Activated naive CD8-positive, alpha-beta T cell (primary cell): ENCODE results near the gene ENOX1.

Source experiments
- H3K27ac Mint-ChIP-seq: one replicate; pipeline ENCODE4 v1.8.0; 2021; ENCODE audit warnings: mixed read lengths
- H3K27me3 Mint-ChIP-seq: one replicate; pipeline ENCODE4 v1.8.0; 2021; ENCODE audit warnings: mixed read lengths
- H3K36me3 Mint-ChIP-seq: one replicate; pipeline ENCODE4 v1.8.0; 2021; ENCODE audit warnings: mixed read lengths
- H3K4me1 Mint-ChIP-seq: one replicate; pipeline ENCODE4 v1.8.0; 2021; ENCODE audit warnings: low read depth, mixed read lengths
- H3K4me3 Mint-ChIP-seq: one replicate; pipeline ENCODE4 v1.8.0; 2021; ENCODE audit warnings: mild to moderate bottlenecking, mixed read lengths
- H3K9me3 Mint-ChIP-seq: one replicate; pipeline ENCODE4 v1.8.0; 2021; ENCODE audit warnings: low read depth, mixed read lengths

ENOX1 gene

DNA sequence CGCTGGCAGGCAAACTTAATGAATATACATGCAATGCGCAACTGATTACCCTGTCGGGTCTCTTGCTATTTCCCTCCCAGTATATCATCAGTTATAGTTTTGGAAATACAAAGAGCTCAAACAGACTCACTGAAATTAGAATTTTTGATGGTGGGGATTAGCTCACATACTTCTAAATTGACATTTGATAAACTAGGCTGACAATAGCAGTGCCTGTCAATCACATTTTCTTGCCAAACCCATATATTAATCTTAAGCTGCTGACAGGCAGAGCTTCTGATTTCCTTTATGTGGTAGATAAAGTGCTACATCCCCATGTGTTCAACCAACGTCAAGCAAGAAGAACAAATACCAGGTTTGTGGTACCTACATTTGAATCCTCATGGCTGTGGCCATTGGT lies 521.7 kb downstream of the ENOX1 start:
- no peaks in the 10 kb centered on the region for H3K36me3 Mint-ChIP-seq
- no peaks in the 10 kb centered on the region for H3K27me3 Mint-ChIP-seq
- H3K4me1 Mint-ChIP-seq = no peaks in the 10 kb centered on the region
- no peaks in the 10 kb centered on the region for H3K9me3 Mint-ChIP-seq
- H3K4me3 Mint-ChIP-seq = no peak overlapping the region
- H3K27ac Mint-ChIP-seq = no peak overlapping the region

GRCh38 chr13:43264458-43264857 lies 522.3 kb downstream of the ENOX1 start:
- H3K4me3 Mint-ChIP-seq = no peak overlapping the region
- no peaks in the 10 kb centered on the region for H3K4me1 Mint-ChIP-seq
- no peaks in the 10 kb centered on the region for H3K9me3 Mint-ChIP-seq
- no peaks in the 10 kb centered on the region for H3K27me3 Mint-ChIP-seq
- no peak overlapping the region for H3K27ac Mint-ChIP-seq
- no peaks in the 10 kb centered on the region for H3K36me3 Mint-ChIP-seq

- Mint-ChIP-seq H3K36me3 (no peaks in the 10 kb centered on the region), H3K27me3 (no peaks in the 10 kb centered on the region), H3K4me1 (no peaks in the 10 kb centered on the region), H3K9me3 (no peaks in the 10 kb centered on the region), H3K27ac (no peak overlapping the region), H3K4me3 (no peak overlapping the region)
These were observed 523.7 kb downstream of the ENOX1 start for GRCh38 chr13:43263047-43263446.

GRCh38 chr13:43260999-43261398 lies 525.8 kb downstream of the ENOX1 start:
- H3K27ac Mint-ChIP-seq = no peak overlapping the region
- no peaks in the 10 kb centered on the region for H3K36me3 Mint-ChIP-seq
- H3K27me3 Mint-ChIP-seq = peaks cover 2% of the 10 kb centered on the region
- no peaks in the 10 kb centered on the region for H3K4me1 Mint-ChIP-seq
- no peak overlapping the region for H3K4me3 Mint-ChIP-seq
- no peaks in the 10 kb centered on the region for H3K9me3 Mint-ChIP-seq

- Mint-ChIP-seq H3K27me3 (peaks cover 2% of the 10 kb centered on the region), H3K4me3 (no peak overlapping the region), H3K27ac (no peak overlapping the region), H3K36me3 (no peaks in the 10 kb centered on the region), H3K4me1 (no peaks in the 10 kb centered on the region), H3K9me3 (no peaks in the 10 kb centered on the region)
These were observed 528.0 kb downstream of the ENOX1 start for GRCh38 chr13:43258771-43259170.

- Mint-ChIP-seq H3K36me3 (no peaks in the 10 kb centered on the region), H3K4me3 (no peak overlapping the region), H3K4me1 (no peaks in the 10 kb centered on the region), H3K9me3 (no peaks in the 10 kb centered on the region), H3K27ac (no peak overlapping the region), H3K27me3 (peaks cover 3% of the 10 kb centered on the region)
These were observed 529.0 kb downstream of the ENOX1 start for GRCh38 chr13:43257765-43258164.

GRCh38 chr13:43251961-43252360 lies 534.8 kb downstream of the ENOX1 start:
- H3K27me3 Mint-ChIP-seq = peaks cover 3% of the 10 kb centered on the region
- H3K9me3 Mint-ChIP-seq = no peaks in the 10 kb centered on the region
- no peak overlapping the region for H3K27ac Mint-ChIP-seq
- H3K36me3 Mint-ChIP-seq = no peaks in the 10 kb centered on the region
- no peaks in the 10 kb centered on the region for H3K4me1 Mint-ChIP-seq
- no peak overlapping the region for H3K4me3 Mint-ChIP-seq

GRCh38 chr13:43246382-43246781 lies 540.4 kb downstream of the ENOX1 start:
- Mint-ChIP-seq H3K36me3 (no peaks in the 10 kb centered on the region), H3K4me1 (no peaks in the 10 kb centered on the region), H3K27ac (no peak overlapping the region), H3K9me3 (no peaks in the 10 kb centered on the region), H3K4me3 (no peak overlapping the region), H3K27me3 (peaks cover 6% of the 10 kb centered on the region)

DNA sequence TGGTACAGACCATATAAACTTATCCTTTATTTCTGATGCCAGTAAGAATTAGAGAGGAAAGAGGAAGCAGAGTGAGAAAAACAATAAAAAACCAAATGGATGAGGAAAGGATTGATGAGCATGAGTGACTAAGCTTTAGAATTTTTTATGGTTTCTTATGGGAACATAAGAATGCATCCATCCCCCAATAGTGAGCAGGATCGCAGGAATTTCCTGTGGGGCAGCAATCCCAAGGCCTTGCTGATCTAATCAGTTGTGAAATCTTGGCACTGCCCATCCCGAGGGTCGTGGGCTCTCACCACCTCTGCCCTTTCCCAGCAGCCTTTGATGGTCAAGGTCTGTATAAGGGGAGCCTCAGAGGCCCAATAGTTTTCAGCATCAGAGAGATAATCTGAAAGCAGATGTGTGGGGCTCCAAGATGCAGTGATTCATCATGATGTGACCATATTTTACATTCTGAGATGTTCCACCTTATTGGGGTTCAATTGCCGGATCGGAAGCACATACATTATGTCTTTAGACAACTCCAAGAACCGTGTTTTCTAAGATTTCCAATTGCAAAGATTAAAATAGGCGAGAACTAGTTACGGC lies 541.3 kb downstream of the ENOX1 start:
- no peaks in the 10 kb centered on the region for H3K36me3 Mint-ChIP-seq
- H3K27ac Mint-ChIP-seq = no peak overlapping the region
- no peak overlapping the region for H3K4me3 Mint-ChIP-seq
- peaks cover 6% of the 10 kb centered on the region for H3K27me3 Mint-ChIP-seq
- no peaks in the 10 kb centered on the region for H3K9me3 Mint-ChIP-seq
- H3K4me1 Mint-ChIP-seq = no peaks in the 10 kb centered on the region

DNA sequence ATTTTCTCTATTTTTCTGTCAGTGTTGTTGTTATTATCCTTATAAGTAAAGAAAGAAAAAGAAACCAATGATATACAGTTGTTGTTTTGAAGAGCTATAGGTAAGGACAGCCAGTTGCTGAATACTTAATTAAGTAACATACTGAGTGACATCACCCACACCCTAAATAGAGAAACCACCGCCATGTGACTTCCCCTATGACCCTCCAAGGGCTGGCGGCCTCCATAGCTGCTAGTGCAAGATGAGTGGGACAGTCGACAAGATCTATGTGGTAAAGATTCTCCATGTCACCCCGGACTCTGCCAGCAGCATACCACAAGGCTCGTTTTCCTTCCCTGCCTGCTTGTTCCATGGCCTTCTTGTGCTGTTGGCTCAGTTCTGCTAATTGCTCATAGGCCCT lies 542.3 kb downstream of the ENOX1 start:
- Mint-ChIP-seq H3K4me1 (no peaks in the 10 kb centered on the region), H3K4me3 (no peak overlapping the region), H3K36me3 (no peaks in the 10 kb centered on the region), H3K27ac (no peak overlapping the region), H3K27me3 (peaks cover 6% of the 10 kb centered on the region), H3K9me3 (no peaks in the 10 kb centered on the region)

GRCh38 chr13:43243711-43244110 lies 543.1 kb downstream of the ENOX1 start:
- Mint-ChIP-seq H3K27ac (no peak overlapping the region), H3K9me3 (no peaks in the 10 kb centered on the region), H3K36me3 (no peaks in the 10 kb centered on the region), H3K27me3 (peaks cover 6% of the 10 kb centered on the region), H3K4me3 (no peak overlapping the region), H3K4me1 (no peaks in the 10 kb centered on the region)

- H3K27me3 Mint-ChIP-seq = peaks cover 6% of the 10 kb centered on the region
- H3K9me3 Mint-ChIP-seq = no peaks in the 10 kb centered on the region
- no peak overlapping the region for H3K4me3 Mint-ChIP-seq
- H3K27ac Mint-ChIP-seq = no peak overlapping the region
- H3K4me1 Mint-ChIP-seq = no peaks in the 10 kb centered on the region
- no peaks in the 10 kb centered on the region for H3K36me3 Mint-ChIP-seq
These were observed 544.7 kb downstream of the ENOX1 start for GRCh38 chr13:43242040-43242439.

DNA sequence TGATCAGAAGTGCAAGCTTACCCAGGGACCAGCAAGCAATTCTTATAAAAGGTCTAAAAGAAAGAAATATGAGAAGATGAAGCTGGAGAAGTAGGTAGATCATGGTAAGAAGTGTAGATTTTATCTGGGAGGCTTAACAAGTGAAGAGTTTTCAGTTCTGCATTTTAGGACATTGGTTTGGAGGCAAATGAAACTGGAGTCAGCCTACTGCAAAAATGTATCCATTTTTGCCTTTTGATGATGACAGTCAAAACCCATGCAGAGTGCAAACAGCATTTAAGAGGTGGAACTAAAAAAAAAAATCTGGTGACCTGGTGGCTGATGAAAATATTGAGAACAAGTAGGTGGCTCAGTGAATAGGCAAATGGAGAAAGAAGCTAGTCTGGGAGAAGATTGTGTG lies 546.5 kb downstream of the ENOX1 start:
- H3K4me3 Mint-ChIP-seq = no peak overlapping the region
- H3K36me3 Mint-ChIP-seq = no peaks in the 10 kb centered on the region

DNA sequence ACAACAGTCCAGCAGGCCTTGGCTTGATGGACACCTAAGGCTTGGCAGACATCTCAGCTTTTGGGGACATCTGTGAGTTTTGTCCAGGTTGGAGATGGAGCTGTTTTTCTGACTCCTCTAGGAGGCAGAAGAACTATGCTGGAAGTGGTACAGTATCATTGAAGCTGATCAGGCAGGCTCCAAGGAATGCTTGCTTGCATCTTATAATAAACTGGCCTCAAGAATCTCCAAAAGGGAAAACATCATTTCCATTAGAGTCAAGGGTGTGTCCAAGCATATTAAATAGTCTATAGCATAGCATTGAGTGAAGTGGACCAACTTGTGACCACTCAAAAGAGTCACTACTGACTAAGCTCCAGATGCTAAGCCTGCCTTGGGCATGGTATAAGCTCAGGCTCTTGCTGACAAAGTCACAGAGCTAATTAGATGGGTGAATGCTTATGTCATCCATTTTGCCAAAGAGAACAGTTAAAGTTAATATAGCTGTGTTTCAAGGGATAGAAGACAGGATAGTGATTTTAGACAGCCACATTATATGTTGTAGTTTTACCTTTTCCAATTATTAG lies 547.4 kb downstream of the ENOX1 start:
- H3K27ac Mint-ChIP-seq = no peak overlapping the region
- H3K9me3 Mint-ChIP-seq = no peaks in the 10 kb centered on the region
- H3K4me3 Mint-ChIP-seq = no peak overlapping the region
- H3K36me3 Mint-ChIP-seq = no peaks in the 10 kb centered on the region
- H3K4me1 Mint-ChIP-seq = no peaks in the 10 kb centered on the region
- H3K27me3 Mint-ChIP-seq = peaks cover 5% of the 10 kb centered on the region

More for the DNA sequence above, 546.5 kb downstream of the ENOX1 start:
- Mint-ChIP-seq H3K9me3 (no peaks in the 10 kb centered on the region), H3K27ac (no peak overlapping the region), H3K4me1 (no peaks in the 10 kb centered on the region), H3K27me3 (peaks cover 6% of the 10 kb centered on the region)

- H3K9me3 Mint-ChIP-seq = no peaks in the 10 kb centered on the region
These were observed 548.3 kb downstream of the ENOX1 start for GRCh38 chr13:43238341-43239083.

GRCh38 chr13:43237616-43238015 lies 549.2 kb downstream of the ENOX1 start:
- H3K4me1 Mint-ChIP-seq = no peaks in the 10 kb centered on the region
- H3K4me3 Mint-ChIP-seq = no peak overlapping the region
- no peaks in the 10 kb centered on the region for H3K9me3 Mint-ChIP-seq
- H3K36me3 Mint-ChIP-seq = no peaks in the 10 kb centered on the region
- peaks cover 2% of the 10 kb centered on the region for H3K27me3 Mint-ChIP-seq
- no peak overlapping the region for H3K27ac Mint-ChIP-seq

More at GRCh38 chr13:43238341-43239083, 548.3 kb downstream of the ENOX1 start:
- no peaks in the 10 kb centered on the region for H3K36me3 Mint-ChIP-seq
- H3K27ac Mint-ChIP-seq = no peak overlapping the region
- H3K27me3 Mint-ChIP-seq = peaks cover 2% of the 10 kb centered on the region
- no peaks in the 10 kb centered on the region for H3K4me1 Mint-ChIP-seq
- H3K4me3 Mint-ChIP-seq = no peak overlapping the region
